ENCODE data around the gene RDH5. TPM values are rescaled to one million over a fixed set of nuclear protein-coding genes. Genes with fewer than 3 reads are reported as not detected.

Gene RDH5
- total RNA-seq, 2 donors from 2014 or later = 13.0 to 13.5 TPM

- Mint-ChIP-seq H3K4me3 (no peak overlapping the region), H3K4me1 (no peaks in the 10 kb centered on the region), H3K27ac (no peak overlapping the region), H3K27me3 (no peaks in the 10 kb centered on the region), H3K36me3 (ENCODE audit: low read depth) (no peaks in the 10 kb centered on the region), H3K9me3 (no peaks in the 10 kb centered on the region)
- no peak for ATAC-seq (replicated peaks)
Observed at GRCh38 chr12:55688716-55689655, 31.2 kb upstream of the RDH5 start.

GRCh38 chr12:55692631-55693322, 27.4 kb upstream of the RDH5 start:
- Mint-ChIP-seq H3K4me3 (no peak overlapping the region), H3K9me3 (no peaks in the 10 kb centered on the region), H3K27me3 (no peaks in the 10 kb centered on the region), H3K27ac (no peak overlapping the region), H3K4me1 (no peaks in the 10 kb centered on the region), H3K36me3 (ENCODE audit: low read depth) (no peaks in the 10 kb centered on the region)
- no peak for ATAC-seq (replicated peaks)

- Mint-ChIP-seq H3K27me3 (no peaks in the 10 kb centered on the region), H3K4me1 (no peaks in the 10 kb centered on the region), H3K4me3 (no peak overlapping the region), H3K9me3 (no peaks in the 10 kb centered on the region), H3K27ac (no peak overlapping the region), H3K36me3 (ENCODE audit: low read depth) (no peaks in the 10 kb centered on the region)
- ATAC-seq (replicated peaks) = no peak
Observed at GRCh38 chr12:55693323-55694187, 26.6 kb upstream of the RDH5 start.

- Mint-ChIP-seq H3K27ac (no peak overlapping the region), H3K27me3 (no peaks in the 10 kb centered on the region), H3K4me3 (no peak overlapping the region), H3K36me3 (ENCODE audit: low read depth) (no peaks in the 10 kb centered on the region), H3K4me1 (no peaks in the 10 kb centered on the region), H3K9me3 (no peaks in the 10 kb centered on the region)
- no peak for ATAC-seq (replicated peaks)
Observed at GRCh38 chr12:55694188-55694515, 26.0 kb upstream of the RDH5 start.

GRCh38 chr12:55694651-55695050, 25.5 kb upstream of the RDH5 start:
- no peaks in the 10 kb centered on the region for H3K27me3 Mint-ChIP-seq
- no peaks in the 10 kb centered on the region for H3K4me1 Mint-ChIP-seq
- no peak overlapping the region for H3K4me3 Mint-ChIP-seq
- H3K36me3 Mint-ChIP-seq (ENCODE audit: low read depth) = no peaks in the 10 kb centered on the region
- ATAC-seq (replicated peaks) = no peak
- H3K27ac Mint-ChIP-seq = no peak overlapping the region
- no peaks in the 10 kb centered on the region for H3K9me3 Mint-ChIP-seq

- H3K27me3 Mint-ChIP-seq = no peaks in the 10 kb centered on the region
- H3K27ac Mint-ChIP-seq = no peak overlapping the region
- no peak for ATAC-seq (replicated peaks)
- H3K9me3 Mint-ChIP-seq = no peaks in the 10 kb centered on the region
- H3K4me3 Mint-ChIP-seq = no peak overlapping the region
- H3K36me3 Mint-ChIP-seq (ENCODE audit: low read depth) = no peaks in the 10 kb centered on the region
- no peaks in the 10 kb centered on the region for H3K4me1 Mint-ChIP-seq
Observed at GRCh38 chr12:55695349-55695748, 24.8 kb upstream of the RDH5 start.

- H3K4me3 Mint-ChIP-seq = no peak overlapping the region
- no peak overlapping the region for H3K27ac Mint-ChIP-seq
- H3K36me3 Mint-ChIP-seq (ENCODE audit: low read depth) = no peaks in the 10 kb centered on the region
- no peak for ATAC-seq (replicated peaks)
- no peaks in the 10 kb centered on the region for H3K4me1 Mint-ChIP-seq
- H3K9me3 Mint-ChIP-seq = no peaks in the 10 kb centered on the region
- H3K27me3 Mint-ChIP-seq = no peaks in the 10 kb centered on the region
Observed at GRCh38 chr12:55696141-55696540, 24.1 kb upstream of the RDH5 start.

GRCh38 chr12:55696796-55697462, 23.3 kb upstream of the RDH5 start:
- Mint-ChIP-seq H3K9me3 (no peaks in the 10 kb centered on the region), H3K4me1 (no peaks in the 10 kb centered on the region), H3K36me3 (ENCODE audit: low read depth) (no peaks in the 10 kb centered on the region), H3K27me3 (no peaks in the 10 kb centered on the region), H3K4me3 (no peak overlapping the region), H3K27ac (no peak overlapping the region)
- no peak for ATAC-seq (replicated peaks)

GRCh38 chr12:55697686-55698085, 22.5 kb upstream of the RDH5 start:
- no peak for ATAC-seq (replicated peaks)
- Mint-ChIP-seq H3K27ac (no peak overlapping the region), H3K4me3 (no peak overlapping the region), H3K9me3 (no peaks in the 10 kb centered on the region), H3K27me3 (no peaks in the 10 kb centered on the region), H3K4me1 (no peaks in the 10 kb centered on the region), H3K36me3 (ENCODE audit: low read depth) (no peaks in the 10 kb centered on the region)

GRCh38 chr12:55698241-55698955, 21.8 kb upstream of the RDH5 start:
- Mint-ChIP-seq H3K4me3 (no peak overlapping the region), H3K4me1 (no peaks in the 10 kb centered on the region), H3K36me3 (ENCODE audit: low read depth) (no peaks in the 10 kb centered on the region), H3K27ac (no peak overlapping the region), H3K9me3 (no peaks in the 10 kb centered on the region), H3K27me3 (no peaks in the 10 kb centered on the region)
- ATAC-seq (replicated peaks) = no peak

- Mint-ChIP-seq H3K36me3 (ENCODE audit: low read depth) (no peaks in the 10 kb centered on the region), H3K9me3 (no peaks in the 10 kb centered on the region), H3K27ac (no peak overlapping the region), H3K4me1 (no peaks in the 10 kb centered on the region), H3K4me3 (no peak overlapping the region), H3K27me3 (no peaks in the 10 kb centered on the region)
- no peak for ATAC-seq (replicated peaks)
Observed at GRCh38 chr12:55698965-55699364, 21.2 kb upstream of the RDH5 start.

GRCh38 chr12:55699471-55700055, 20.6 kb upstream of the RDH5 start:
- no peaks in the 10 kb centered on the region for H3K9me3 Mint-ChIP-seq
- H3K4me1 Mint-ChIP-seq = no peaks in the 10 kb centered on the region
- no peak for ATAC-seq (replicated peaks)
- no peaks in the 10 kb centered on the region for H3K36me3 Mint-ChIP-seq (ENCODE audit: low read depth)
- H3K27ac Mint-ChIP-seq = no peak overlapping the region
- no peaks in the 10 kb centered on the region for H3K27me3 Mint-ChIP-seq
- H3K4me3 Mint-ChIP-seq = no peak overlapping the region

- Mint-ChIP-seq H3K27ac (no peak overlapping the region), H3K9me3 (no peaks in the 10 kb centered on the region), H3K4me3 (no peak overlapping the region), H3K36me3 (ENCODE audit: low read depth) (no peaks in the 10 kb centered on the region), H3K27me3 (no peaks in the 10 kb centered on the region), H3K4me1 (no peaks in the 10 kb centered on the region)
- no peak for ATAC-seq (replicated peaks)
Observed at GRCh38 chr12:55700255-55701018, 19.8 kb upstream of the RDH5 start.
